GM12891 (cell line): ENCODE results near the gene TADA1.

Experiments used
- PAX5 ChIP-seq: IDR thresholded peaks from 2 replicates; pipeline ENCODE4 v1.6.1; 2011; ENCODE audit warnings: low read length, moderate library complexity, mild to moderate bottlenecking; ENCODE audit not compliant: insufficient read depth, severe bottlenecking
- POLR2A ChIP-seq: IDR thresholded peaks from 2 replicates; pipeline ENCODE4 v1.6.1; 2011; ENCODE audit warnings: low read depth, low read length, control low read depth
- POLR2AphosphoS5 ChIP-seq: IDR thresholded peaks from 2 replicates; pipeline ENCODE4 v1.6.1; 2011; ENCODE audit warnings: low read depth, low read length, control low read depth
- POU2F2 ChIP-seq: IDR thresholded peaks from 2 replicates; pipeline ENCODE4 v1.6.1; 2011; ENCODE audit warnings: low read depth, mild to moderate bottlenecking, control low read depth, low read length, moderate library complexity
- SPI1 ChIP-seq: IDR thresholded peaks from 2 replicates; pipeline ENCODE4 v1.6.1; 2011; ENCODE audit warnings: low read depth, low read length, control low read depth
- TAF1 ChIP-seq: IDR thresholded peaks from 2 replicates; pipeline ENCODE4 v1.6.1; 2011; ENCODE audit warnings: low read depth, low read length, control low read depth

- TF ChIP-seq POLR2A = no peak
- no peak for TF ChIP-seq TAF1
- TF ChIP-seq POLR2AphosphoS5 = no peak
- no peak for TF ChIP-seq SPI1
- TF ChIP-seq POU2F2 = no peak
- TF ChIP-seq PAX5 = no peak
Measured at GRCh38 chr1:166905900-166906299, 29.8 kb upstream of the TADA1 start.
